ENCODE measurements around the gene SGIP1. TPM values are rescaled to one million over a fixed set of nuclear protein-coding genes. Genes with fewer than 3 reads are reported as not detected.

SGIP1 gene
- total RNA-seq, 1 donor from 2014 or later, result 5.3 TPM

DNA sequence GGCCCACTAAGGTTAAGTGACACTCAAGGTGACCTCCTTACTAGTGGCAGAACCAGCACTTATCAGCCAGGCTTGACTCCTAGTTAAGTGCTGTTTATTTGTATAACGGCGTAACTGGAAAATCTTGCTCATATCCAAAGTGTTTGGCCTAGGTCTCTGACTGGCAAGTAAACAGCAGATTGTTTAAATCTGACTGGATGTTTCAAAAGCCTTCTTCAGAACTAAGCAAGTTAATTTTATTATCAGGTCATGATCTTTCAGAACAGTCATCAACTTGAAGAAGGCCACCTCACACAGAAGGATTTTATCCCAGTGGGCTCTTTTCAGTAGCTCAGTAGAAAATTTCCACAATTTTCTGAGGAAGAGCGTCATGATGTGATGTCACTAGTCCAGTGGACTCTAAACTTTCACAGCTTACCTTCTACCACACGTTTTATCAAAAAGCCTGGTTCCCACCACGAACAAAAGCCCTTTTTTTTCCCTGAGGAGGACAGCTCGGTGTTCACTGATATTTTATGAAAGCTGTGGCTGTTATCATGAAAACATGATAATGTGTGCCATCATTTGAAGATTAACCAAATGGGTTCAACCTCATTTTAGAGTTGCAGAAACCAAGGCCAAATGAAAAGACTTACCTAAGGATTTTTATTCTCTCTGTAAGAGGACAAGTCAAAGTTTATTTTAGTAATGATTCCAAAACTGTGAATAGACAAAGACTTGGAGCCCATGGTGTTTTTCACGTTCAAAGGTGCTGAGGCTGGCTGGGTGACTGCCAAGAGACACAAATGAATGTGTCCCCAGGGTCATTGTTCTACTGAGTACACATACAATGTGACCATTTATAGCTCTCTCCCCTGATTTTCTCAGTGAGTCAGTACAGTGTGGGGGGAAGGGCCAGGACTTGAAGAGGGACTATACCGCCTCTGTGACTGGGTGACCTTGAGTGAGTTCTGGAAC, 9.1 kb downstream of the SGIP1 start:
- Mint-ChIP-seq H3K4me1 (peaks cover 10% of the 10 kb centered on the region), H3K36me3 (ENCODE audit: low read depth) (no peaks in the 10 kb centered on the region), H3K27me3 (ENCODE audit: low read depth) (no peaks in the 10 kb centered on the region), H3K4me3 (no peak overlapping the region), H3K9me3 (no peaks in the 10 kb centered on the region), H3K27ac (ENCODE audit: unreplicated experiment) (peak overlapping the region; percentile 90)
- TF ChIP-seq, protein P1, sequence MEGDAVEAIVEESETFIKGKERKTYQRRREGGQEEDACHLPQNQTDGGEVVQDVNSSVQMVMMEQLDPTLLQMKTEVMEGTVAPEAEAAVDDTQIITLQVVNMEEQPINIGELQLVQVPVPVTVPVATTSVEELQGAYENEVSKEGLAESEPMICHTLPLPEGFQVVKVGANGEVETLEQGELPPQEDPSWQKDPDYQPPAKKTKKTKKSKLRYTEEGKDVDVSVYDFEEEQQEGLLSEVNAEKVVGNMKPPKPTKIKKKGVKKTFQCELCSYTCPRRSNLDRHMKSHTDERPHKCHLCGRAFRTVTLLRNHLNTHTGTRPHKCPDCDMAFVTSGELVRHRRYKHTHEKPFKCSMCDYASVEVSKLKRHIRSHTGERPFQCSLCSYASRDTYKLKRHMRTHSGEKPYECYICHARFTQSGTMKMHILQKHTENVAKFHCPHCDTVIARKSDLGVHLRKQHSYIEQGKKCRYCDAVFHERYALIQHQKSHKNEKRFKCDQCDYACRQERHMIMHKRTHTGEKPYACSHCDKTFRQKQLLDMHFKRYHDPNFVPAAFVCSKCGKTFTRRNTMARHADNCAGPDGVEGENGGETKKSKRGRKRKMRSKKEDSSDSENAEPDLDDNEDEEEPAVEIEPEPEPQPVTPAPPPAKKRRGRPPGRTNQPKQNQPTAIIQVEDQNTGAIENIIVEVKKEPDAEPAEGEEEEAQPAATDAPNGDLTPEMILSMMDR (conservative IDR thresholded peaks at IDR 0.05), result no peak
- no peak for DNase-seq (ENCODE audit: low read depth, low spot score)

DNA sequence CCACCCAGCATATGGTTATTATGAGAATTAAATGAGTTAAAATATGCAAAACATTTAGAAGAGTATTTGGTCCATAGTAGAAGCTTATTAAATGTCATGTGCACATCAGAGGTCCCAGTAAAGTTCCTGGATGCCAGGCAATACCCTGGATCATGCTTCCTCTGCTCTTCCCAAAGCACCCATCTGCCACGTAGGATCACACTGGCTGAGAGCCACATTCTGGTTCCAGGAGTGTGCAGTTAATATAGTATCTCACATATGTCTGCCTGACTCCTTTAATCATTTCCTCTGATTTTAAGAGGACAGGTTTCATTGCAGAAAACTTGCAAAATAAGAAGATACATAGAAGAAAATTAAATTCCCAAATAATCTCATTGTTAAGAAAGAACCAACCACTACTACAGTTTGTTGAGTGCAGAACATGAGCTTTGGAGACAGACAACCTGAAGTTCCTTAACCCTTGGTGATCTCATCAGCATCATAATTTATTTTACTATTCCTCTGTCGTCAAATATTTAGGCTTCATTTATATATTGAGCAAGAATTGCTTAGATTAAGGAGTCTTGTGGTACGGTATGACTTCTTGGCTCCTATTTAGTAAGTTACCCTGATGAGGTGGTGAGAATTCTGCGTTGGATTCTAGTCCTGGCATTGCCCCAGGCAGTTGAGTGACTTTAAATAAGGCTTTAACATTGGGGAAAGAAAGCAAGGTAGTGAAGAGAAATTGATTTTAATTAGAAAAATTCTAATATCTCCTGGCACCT, 12.3 kb downstream of the SGIP1 start:
- Mint-ChIP-seq H3K36me3 (ENCODE audit: low read depth) (no peaks in the 10 kb centered on the region), H3K27ac (ENCODE audit: unreplicated experiment) (no peak overlapping the region), H3K4me3 (no peak overlapping the region), H3K27me3 (ENCODE audit: low read depth) (no peaks in the 10 kb centered on the region), H3K4me1 (peaks cover 10% of the 10 kb centered on the region), H3K9me3 (no peaks in the 10 kb centered on the region)
- DNase-seq (ENCODE audit: low read depth, low spot score), result no peak
- TF ChIP-seq, protein P1 (conservative IDR thresholded peaks at IDR 0.05), result no peak

DNA sequence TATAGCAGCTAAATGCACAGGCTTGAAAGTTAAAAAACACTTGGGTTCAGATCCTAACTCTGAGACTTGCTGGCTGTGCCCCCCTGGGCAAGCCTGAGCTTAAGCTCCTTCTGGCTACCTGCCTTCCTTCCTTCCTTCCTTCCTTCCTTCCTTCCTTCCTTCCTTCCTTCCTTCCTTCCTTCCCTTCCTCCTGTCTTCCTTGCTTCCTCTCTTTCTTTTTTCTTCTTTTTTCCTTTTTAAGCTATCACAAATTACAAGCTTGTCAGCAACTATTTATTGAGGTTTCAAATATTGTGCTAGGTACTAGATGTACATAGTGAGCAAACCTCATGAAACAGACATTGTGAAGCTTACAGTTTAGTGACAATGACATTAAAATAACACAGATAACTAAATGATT, 15.1 kb downstream of the SGIP1 start:
- H3K36me3 Mint-ChIP-seq (ENCODE audit: low read depth), result no peaks in the 10 kb centered on the region
- TF ChIP-seq, protein P1 (conservative IDR thresholded peaks at IDR 0.05), result no peak
- H3K4me1 Mint-ChIP-seq, result no peaks in the 10 kb centered on the region
- H3K27me3 Mint-ChIP-seq (ENCODE audit: low read depth), result no peaks in the 10 kb centered on the region
- H3K27ac Mint-ChIP-seq (ENCODE audit: unreplicated experiment), result no peak overlapping the region
- no peaks in the 10 kb centered on the region for H3K9me3 Mint-ChIP-seq
- no peak overlapping the region for H3K4me3 Mint-ChIP-seq
- no peak for DNase-seq (ENCODE audit: low read depth, low spot score)

DNA sequence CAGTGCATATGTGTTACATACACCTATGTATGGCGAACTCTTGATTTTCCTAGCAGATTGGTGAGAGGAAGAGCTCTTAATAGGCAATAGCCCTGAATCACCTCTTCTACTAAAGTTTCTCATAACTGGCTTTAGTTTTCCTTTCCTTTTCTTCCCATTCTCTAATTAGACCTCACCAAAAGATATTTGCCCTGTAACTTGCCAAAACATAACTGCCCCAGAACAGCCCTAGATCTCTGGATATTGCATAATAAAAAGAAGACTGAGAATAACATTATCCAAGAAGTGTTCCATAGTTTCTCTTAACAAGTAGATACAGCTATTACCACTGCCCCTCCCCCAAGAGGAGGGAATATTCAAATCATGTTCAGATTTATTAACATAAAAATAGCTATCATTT, 16.3 kb downstream of the SGIP1 start:
- TF ChIP-seq, protein P1 (conservative IDR thresholded peaks at IDR 0.05), result no peak
- no peaks in the 10 kb centered on the region for H3K27me3 Mint-ChIP-seq (ENCODE audit: low read depth)
- H3K9me3 Mint-ChIP-seq, result no peaks in the 10 kb centered on the region
- H3K4me3 Mint-ChIP-seq, result no peak overlapping the region
- H3K4me1 Mint-ChIP-seq, result no peaks in the 10 kb centered on the region
- H3K27ac Mint-ChIP-seq (ENCODE audit: unreplicated experiment), result no peak overlapping the region
- H3K36me3 Mint-ChIP-seq (ENCODE audit: low read depth), result no peaks in the 10 kb centered on the region
- no peak for DNase-seq (ENCODE audit: low read depth, low spot score)

DNA sequence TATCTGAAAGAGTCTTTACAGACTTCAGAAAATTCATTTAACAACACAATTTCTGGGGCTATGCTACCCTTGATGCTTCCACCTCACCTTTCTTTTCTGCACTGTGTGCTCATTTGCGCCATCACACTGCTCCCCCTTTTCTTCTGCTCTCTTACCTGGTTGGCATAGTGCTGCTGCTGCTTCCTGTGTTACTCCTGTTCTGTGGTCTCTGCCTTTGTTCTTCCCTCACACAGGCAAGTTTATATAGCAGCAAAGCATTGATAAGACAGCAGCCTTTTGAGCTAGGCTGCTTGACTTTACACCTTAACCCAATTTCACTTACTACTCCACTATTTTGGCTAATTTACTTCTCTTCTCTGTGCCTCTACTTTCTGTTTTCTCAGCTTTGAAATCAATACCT, 18.3 kb downstream of the SGIP1 start:
- H3K27me3 Mint-ChIP-seq (ENCODE audit: low read depth), result no peaks in the 10 kb centered on the region
- H3K27ac Mint-ChIP-seq (ENCODE audit: unreplicated experiment), result no peak overlapping the region
- no peak overlapping the region for H3K4me3 Mint-ChIP-seq
- no peaks in the 10 kb centered on the region for H3K9me3 Mint-ChIP-seq
- no peaks in the 10 kb centered on the region for H3K4me1 Mint-ChIP-seq
- TF ChIP-seq, protein P1 (conservative IDR thresholded peaks at IDR 0.05), result no peak
- DNase-seq (ENCODE audit: low read depth, low spot score), result no peak
- H3K36me3 Mint-ChIP-seq (ENCODE audit: low read depth), result no peaks in the 10 kb centered on the region

Data from neural crest cell (in vitro differentiated cells).